ENCODE data around the gene SIK3.
"Not testable (repeated sequence)": the region's sequence is repeated elsewhere in the genome, so short reads cannot be mapped to it uniquely, and the experiment has no call there.

SIK3 gene

DNA sequence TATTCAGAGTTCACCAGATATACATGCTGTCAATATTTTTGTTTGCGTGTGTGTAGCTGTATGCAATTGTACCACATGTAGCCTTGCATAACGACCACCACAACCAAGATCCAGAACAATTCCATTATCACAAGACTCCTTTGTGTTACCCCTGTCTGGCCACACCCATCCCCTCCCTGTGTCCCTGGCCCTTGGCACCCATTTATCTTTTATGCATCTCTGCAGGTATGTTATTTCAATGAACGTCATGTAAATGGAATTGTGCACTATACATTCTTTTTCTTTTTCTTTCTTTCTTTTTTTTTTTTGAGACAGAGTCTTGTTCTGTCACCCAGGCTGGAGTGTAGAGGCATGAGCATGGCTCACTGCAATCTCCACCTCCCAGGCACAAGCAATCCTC is 36.2 kb upstream of the SIK3 start:
- H3K4me3 ChIP-seq (ENCODE audit: low read depth, low read length) = no peak overlapping the region
- no peak for DNase-seq (ENCODE audit: low read depth)
- TF ChIP-seq, protein P1, sequence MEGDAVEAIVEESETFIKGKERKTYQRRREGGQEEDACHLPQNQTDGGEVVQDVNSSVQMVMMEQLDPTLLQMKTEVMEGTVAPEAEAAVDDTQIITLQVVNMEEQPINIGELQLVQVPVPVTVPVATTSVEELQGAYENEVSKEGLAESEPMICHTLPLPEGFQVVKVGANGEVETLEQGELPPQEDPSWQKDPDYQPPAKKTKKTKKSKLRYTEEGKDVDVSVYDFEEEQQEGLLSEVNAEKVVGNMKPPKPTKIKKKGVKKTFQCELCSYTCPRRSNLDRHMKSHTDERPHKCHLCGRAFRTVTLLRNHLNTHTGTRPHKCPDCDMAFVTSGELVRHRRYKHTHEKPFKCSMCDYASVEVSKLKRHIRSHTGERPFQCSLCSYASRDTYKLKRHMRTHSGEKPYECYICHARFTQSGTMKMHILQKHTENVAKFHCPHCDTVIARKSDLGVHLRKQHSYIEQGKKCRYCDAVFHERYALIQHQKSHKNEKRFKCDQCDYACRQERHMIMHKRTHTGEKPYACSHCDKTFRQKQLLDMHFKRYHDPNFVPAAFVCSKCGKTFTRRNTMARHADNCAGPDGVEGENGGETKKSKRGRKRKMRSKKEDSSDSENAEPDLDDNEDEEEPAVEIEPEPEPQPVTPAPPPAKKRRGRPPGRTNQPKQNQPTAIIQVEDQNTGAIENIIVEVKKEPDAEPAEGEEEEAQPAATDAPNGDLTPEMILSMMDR (conservative IDR thresholded peaks at IDR 0.05; ENCODE audit: low read depth, low read length) = no peak

- H3K4me3 ChIP-seq (ENCODE audit: low read depth, low read length) = no peak overlapping the region
- DNase-seq (ENCODE audit: low read depth) = no peak
- TF ChIP-seq, protein P1 (conservative IDR thresholded peaks at IDR 0.05; ENCODE audit: low read depth, low read length) = no peak
Observed at GRCh38 chr11:117130879-117131278, 32.7 kb upstream of the SIK3 start.

- not testable (repeated sequence) for DNase-seq (ENCODE audit: low read depth); H3K4me3 ChIP-seq (ENCODE audit: low read depth, low read length)
Observed at GRCh38 chr11:117130396-117130795, 32.2 kb upstream of the SIK3 start.

DNA sequence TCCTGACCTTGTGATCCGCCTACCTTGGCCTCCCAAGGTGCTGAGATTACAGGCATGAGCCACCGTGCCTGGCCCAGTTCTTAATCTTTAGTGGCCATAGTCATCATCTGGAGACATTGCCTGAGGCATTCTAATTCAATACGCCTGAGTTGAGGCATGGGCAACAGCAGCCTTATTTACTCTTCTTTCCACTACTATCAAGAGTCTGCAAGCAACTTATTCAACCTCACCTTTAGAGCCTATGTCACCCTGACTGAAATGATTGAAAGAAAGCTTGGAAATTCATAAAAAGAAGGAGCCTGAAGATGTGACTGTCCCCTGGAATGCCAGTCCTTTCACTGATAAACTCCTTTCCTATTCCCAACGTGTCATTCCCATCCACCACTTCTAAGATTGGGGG is 30.1 kb upstream of the SIK3 start:
- H3K4me3 ChIP-seq (ENCODE audit: low read depth, low read length) = no peak overlapping the region
- DNase-seq (ENCODE audit: low read depth) = no peak
- TF ChIP-seq, protein P1 (conservative IDR thresholded peaks at IDR 0.05; ENCODE audit: low read depth, low read length) = no peak

GRCh38 chr11:117127171-117127901 is 29.1 kb upstream of the SIK3 start:
- H3K4me3 ChIP-seq (ENCODE audit: low read depth, low read length) = no peak overlapping the region
- TF ChIP-seq, protein P1 (conservative IDR thresholded peaks at IDR 0.05; ENCODE audit: low read depth, low read length) = no peak
- DNase-seq (ENCODE audit: low read depth) = no peak

GRCh38 chr11:117126223-117126965 is 28.2 kb upstream of the SIK3 start:
- TF ChIP-seq, protein P1 (conservative IDR thresholded peaks at IDR 0.05; ENCODE audit: low read depth, low read length) = no peak

DNA sequence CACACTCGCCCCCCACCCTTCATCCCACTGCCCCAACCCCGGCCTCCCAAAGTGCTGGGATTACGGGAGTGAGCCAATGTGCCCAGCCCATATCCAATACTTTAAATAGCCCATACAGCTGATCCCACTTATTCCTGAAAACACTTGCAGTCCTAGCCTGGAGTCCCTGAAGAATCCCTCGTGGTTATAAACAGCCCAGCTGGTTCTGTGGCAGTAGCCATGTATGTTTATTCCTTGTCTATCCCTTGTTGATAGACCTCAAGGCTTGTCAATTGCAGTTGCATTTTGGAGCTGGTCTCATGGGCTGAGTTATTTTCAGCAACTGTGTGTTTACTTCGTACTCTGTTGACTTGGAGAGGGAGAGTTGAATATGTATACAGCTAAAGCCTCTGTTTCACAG is 24.3 kb upstream of the SIK3 start:
- TF ChIP-seq, protein P1 (conservative IDR thresholded peaks at IDR 0.05; ENCODE audit: low read depth, low read length) = no peak
- no peak for DNase-seq (ENCODE audit: low read depth)
- H3K4me3 ChIP-seq (ENCODE audit: low read depth, low read length) = no peak overlapping the region

More at GRCh38 chr11:117126223-117126965, 28.2 kb upstream of the SIK3 start:
- DNase-seq (ENCODE audit: low read depth) = no peak
- no peak overlapping the region for H3K4me3 ChIP-seq (ENCODE audit: low read depth, low read length)
